ENCODE data around the gene BLOC1S5.
"Not testable (repeated sequence)": the region's sequence is repeated elsewhere in the genome, so short reads cannot be mapped to it uniquely, and the experiment has no call there.

Gene BLOC1S5

DNA sequence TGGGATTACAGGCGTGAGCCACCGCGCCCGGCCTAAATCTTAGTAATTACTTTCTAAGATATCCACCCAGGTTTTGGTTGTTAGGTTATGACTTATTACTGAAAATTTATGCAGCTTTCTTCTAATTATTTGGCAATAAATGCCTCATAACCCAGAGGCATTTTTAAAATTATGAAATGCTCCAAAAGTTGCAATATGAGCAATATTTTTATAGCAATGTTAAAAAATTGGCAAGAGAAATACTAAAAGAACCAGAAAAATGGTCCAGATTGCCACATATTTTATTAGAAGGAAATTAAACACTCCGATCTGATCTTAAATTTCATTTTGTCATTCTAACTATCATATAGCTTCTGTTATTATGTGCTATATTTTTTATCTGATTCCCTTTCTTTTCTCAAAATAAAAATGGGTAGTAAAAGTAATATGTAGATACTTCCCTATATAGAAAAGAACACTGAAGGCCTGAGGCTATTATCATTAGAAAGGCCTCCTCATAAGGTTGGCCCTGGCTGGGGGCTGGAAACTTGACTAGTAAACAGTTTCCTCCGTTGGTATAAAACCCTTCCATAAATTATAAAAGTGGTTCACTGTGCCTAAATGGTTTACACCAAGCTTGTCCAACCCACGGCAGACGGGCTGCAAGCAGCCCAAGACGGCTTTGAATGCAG lies 22.1 kb downstream of the BLOC1S5 start:
- DNase-seq = no peak

- DNase-seq = not testable (repeated sequence)
These were observed 30.1 kb downstream of the BLOC1S5 start for GRCh38 chr6:8034107-8034506.

DNA sequence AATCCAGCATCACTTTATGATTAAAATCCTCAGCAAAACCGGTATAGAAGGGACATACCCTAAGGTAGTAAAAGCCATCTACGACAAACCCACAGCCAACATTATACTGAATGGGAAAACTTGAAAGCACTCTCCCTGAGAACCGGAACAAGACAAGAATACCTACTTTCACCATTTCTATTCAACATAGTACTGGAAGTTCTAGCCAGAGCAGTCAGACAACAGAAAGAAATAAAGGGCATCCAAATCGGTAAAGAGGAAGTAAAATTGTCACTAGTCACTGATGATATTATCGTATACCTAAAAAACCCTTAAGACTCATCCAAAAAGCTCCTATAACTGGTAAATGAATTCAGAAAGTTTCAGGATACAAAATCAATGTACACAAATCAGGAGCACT lies 33.3 kb downstream of the BLOC1S5 start:
- DNase-seq = no peak

GRCh38 chr6:8029243-8029870 lies 34.8 kb downstream of the BLOC1S5 start:
- no peak for DNase-seq

GRCh38 chr6:8027965-8028651 lies 36.1 kb downstream of the BLOC1S5 start:
- DNase-seq = no peak

DNA sequence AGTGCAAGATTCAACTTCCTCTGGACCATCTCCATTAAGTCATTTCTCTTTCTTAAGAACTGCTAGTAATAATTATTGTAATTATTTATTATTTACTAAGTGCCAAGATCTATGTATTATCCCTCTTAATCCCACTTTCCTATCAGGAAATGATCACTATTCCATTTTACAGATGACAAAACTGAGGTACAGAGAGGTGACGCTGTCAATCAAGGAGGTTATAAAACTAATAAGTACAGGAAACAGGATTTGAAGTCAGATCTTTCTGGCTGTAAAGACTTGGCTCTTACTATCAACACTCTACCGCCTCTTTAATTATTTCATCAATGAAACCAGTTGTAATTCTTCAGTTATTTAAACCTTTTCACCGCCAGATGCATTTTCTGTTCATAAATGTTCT lies 37.4 kb downstream of the BLOC1S5 start:
- DNase-seq = no peak

- no peak for DNase-seq
These were observed 39.0 kb downstream of the BLOC1S5 start for GRCh38 chr6:8025191-8025590.

- DNase-seq = no peak
These were observed 40.6 kb downstream of the BLOC1S5 start for GRCh38 chr6:8023638-8024037.

GRCh38 chr6:8020083-8020482 lies 44.1 kb downstream of the BLOC1S5 start:
- DNase-seq = no peak

- DNase-seq = no peak
These were observed 46.5 kb downstream of the BLOC1S5 start for GRCh38 chr6:8017705-8018104.

GRCh38 chr6:8017276-8017701 lies 46.9 kb downstream of the BLOC1S5 start:
- no peak for DNase-seq

DNA sequence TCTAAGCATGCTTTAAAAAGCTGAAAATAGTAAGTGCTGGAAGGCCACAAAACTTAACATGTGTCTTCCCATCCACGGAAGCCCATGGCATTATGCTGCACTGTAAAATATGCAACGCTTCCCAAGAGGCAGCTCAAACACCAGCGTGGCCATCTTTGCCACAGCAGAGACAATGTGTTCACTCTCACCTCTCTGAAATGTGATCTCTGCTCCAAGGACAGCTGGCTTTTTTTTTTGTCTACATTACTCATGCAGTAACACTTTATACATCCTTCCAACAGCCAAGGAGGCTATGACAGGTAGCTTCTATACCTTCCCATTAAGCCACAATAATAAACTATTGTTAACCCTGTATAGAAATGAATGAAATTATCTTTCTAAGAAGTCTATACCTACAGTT lies 49.2 kb downstream of the BLOC1S5 start:
- DNase-seq = no peak

- DNase-seq = no peak
These were observed 50.4 kb downstream of the BLOC1S5 start for GRCh38 chr6:8013763-8014162.

DNA sequence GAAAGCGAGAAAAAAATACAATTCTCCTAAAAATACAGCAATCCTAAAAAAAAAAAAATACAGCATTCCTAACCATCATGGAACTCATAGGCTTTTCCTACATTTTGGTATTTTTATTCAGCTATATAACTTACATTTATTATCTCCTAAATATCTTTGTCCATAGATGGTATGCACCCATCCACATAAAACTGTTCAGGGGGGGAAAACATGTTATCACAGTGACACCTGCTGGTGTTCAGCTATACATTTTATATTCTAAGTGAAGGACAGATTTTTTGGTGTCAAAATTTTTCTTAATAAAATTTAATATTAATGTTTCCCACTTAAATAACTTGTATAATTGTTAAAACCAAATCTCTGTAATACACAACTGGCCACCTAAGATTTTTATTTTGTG lies 58.0 kb downstream of the BLOC1S5 start:
- DNase-seq = no peak

- DNase-seq = no peak
These were observed 59.1 kb downstream of the BLOC1S5 start for GRCh38 chr6:8005136-8005535.

DNA sequence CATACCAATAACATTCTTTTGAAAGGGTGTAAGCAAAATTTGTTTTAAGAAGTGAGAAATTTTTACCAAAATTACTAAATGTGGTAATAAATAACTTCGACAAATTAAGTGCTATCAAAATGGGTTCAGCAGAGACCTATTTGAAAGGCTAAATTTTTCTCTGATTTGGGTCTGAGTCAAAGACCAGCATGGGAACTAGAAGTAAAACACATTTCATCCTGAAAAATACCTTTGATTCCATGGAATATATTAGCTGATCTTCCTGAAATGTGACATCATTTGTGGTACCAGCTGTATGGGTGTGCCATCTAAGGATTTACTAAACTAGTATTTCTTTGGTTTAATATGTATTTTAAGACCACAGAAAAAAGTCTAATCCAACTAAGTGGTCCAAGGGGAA lies 63.6 kb downstream of the BLOC1S5 start:
- DNase-seq = no peak

- no peak for DNase-seq
These were observed 64.0 kb downstream of the BLOC1S5 start for GRCh38 chr6:8000188-8000596.

DNA sequence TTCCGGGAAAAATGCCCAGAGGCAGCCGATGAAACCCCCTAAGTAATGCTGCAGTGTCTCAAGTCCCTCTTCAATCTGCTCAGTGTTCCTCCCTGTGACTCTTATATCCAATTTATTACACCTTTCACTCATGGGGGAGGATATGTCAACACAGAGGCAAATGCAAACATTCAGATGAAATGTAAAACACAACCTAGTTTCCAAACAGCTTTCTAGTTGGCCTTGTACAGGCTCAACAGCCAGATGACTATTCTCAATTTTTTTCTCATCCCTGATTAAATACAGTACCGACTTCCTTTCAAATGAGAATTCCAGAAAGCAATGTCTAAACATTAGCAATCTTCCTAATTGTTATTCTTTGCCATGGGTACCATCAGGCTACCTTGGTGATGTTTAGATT lies 65.0 kb downstream of the BLOC1S5 start:
- DNase-seq = no peak

GRCh38 chr6:7998103-7998725 lies 66.0 kb downstream of the BLOC1S5 start:
- no peak for DNase-seq

DNA sequence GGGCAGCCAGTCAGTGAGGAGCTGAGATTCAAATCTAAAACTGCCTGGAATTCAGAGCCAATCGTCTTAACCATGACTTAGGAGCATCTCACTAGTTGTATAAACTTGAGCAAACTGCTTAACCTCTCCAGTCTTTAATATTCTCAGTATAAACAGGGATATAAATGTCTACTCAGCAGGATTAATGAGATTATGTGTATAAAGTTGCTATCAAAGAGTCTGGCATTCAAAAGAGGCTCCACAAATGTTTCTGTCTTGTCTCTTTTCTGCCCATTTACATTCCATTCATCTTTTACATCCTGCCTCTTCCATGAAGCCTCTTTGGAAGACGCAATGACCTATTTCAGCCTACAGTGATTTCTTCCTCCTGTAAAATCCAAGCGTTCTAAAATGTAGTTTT lies 66.9 kb downstream of the BLOC1S5 start:
- DNase-seq = no peak

- no peak for DNase-seq
These were observed 67.6 kb downstream of the BLOC1S5 start for GRCh38 chr6:7996538-7997111.

GRCh38 chr6:7993952-7994351 lies 70.2 kb downstream of the BLOC1S5 start:
- DNase-seq = no peak

DNA sequence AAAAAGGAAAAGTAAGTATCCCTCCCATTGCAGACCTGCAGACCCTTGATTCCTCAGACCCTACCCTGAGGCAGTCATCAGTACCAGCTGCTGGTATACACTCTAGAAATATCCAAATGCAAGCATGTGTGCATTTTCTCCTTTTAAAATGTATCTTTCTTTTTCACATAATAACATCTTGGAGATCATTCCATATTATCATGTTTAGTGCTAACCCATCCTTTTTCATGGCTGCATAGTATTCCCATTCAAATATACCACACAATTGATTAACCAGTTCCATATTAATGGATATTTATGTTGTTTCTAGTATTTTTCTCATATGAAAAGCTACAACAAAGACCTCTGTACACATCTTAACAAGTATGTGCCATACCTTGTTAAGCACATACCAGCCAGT lies 70.8 kb downstream of the BLOC1S5 start:
- DNase-seq = no peak

Measured in T1000 (cell line).